Activated CD4-positive, alpha-beta T cell treated with anti-CD3 and anti-CD28 coated beads for 36 hours (primary cell): ENCODE results near the gene JMJD6. TPM values are rescaled to one million over a fixed set of nuclear protein-coding genes. Genes with fewer than 3 reads are reported as not detected.
"Not testable (repeated sequence)": the region's sequence is repeated elsewhere in the genome, so short reads cannot be mapped to it uniquely, and the experiment has no call there.

Experiments used
- ATAC-seq: fragments of 200-7000 bp; cut with Tn5 transposase; one replicate; pipeline ENCODE4 v1.10.0; 2021; ENCODE audit warnings: mild to moderate bottlenecking, moderate library complexity
- CTCF ChIA-PET: fragments of 350-600 bp; sonication (Branson Sonifier 250); formaldehyde crosslinking; loops from one replicate; lab custom pipeline; 2021; ENCODE audit warnings: antibody characterized with exemption; lab: Charles Lee
- POLR2A ChIA-PET: fragments of 350-600 bp; sonication (Branson Sonifier 250); formaldehyde crosslinking; loops from one replicate; lab custom pipeline; 2021; ENCODE audit warnings: antibody characterized with exemption, inconsistent platforms; lab: Charles Lee
- DNase-seq: peaks from one replicate; pipeline ENCODE4 v3.0.0-alpha.2; 2020
- H3K27ac Mint-ChIP-seq: one replicate; pipeline ENCODE4 v1.8.0; 2021; ENCODE audit warnings: mixed read lengths
- H3K27me3 Mint-ChIP-seq: one replicate; pipeline ENCODE4 v1.8.0; 2021; ENCODE audit warnings: mixed read lengths
- H3K36me3 Mint-ChIP-seq: one replicate; pipeline ENCODE4 v1.8.0; 2021; ENCODE audit warnings: low read depth, mixed read lengths
- H3K4me1 Mint-ChIP-seq: one replicate; pipeline ENCODE4 v1.8.0; 2021; ENCODE audit warnings: mixed read lengths
- H3K4me3 Mint-ChIP-seq: one replicate; pipeline ENCODE4 v1.8.0; 2021; ENCODE audit warnings: mild to moderate bottlenecking, moderate library complexity, mixed read lengths
- H3K9me3 Mint-ChIP-seq: one replicate; pipeline ENCODE4 v1.8.0; 2021; ENCODE audit warnings: low read depth, mixed read lengths
- intact Hi-C, 2 experiments: fragments of 100-400 bp; cut with DNase I in 1 of 2; cut with micrococcal nuclease in 1 of 2; formaldehyde crosslinking; loops; one replicate each; pipeline versions ENCODE4 v1.14.2 to v1.15.1; 2022 to 2024; cut with DNase I, micrococcal nuclease
- total RNA-seq, 2 experiments: library from RNA; stranded (reverse); gene quantifications; one replicate each; pipeline ENCODE4 v1.2.3, GENCODE V29; 2021

JMJD6 gene
- total RNA-seq, 2 experiments from 2014 or later: 51.3 to 65.5 TPM

DNA sequence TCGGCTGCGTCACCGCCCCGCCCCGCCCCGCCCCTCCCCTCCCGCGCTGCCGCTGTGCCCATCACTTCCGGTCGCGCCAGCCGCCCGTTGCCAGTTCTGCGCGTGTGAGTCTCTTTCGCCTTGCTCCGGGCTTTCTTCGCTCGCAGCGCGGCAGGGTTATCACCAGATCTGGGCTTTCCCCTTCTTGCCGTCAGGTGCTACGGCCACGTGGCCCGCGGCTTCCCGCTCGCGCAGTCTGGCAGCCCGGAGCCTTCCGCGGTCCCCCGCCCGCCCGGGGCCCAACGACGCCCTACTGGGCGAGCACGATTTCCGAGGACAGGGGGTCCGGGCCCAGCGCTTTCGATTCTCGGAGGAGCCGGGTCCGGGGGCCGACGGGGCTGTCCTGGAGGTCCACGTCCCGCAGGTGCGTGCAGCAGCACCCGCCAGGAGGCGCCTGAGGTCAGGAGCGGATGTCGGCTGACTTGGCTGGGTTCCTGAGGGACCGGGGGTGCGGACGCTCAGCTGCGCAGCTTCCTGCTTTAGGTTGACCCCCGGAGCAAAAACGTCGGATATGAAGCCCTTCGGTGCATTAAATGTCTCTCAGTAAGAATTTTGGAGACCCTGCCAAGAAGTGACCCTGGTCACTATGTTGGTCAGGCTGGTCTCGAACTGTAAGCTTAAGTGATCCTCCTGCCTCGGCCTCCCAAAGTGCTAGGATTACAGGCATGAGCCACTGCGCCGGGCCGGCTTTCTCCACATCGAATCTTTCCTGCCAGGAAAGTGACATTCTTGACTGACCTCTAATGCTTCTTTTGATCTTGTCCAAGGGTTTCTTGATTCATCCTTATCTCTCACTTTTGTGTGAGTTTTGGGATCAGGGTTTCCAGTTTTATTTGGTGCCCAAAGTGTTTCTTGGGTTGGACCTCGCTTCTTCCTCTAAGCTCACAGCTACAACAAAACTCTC is 641 bp upstream of the JMJD6 start, which contains the start of gene METTL23:
METTL23 (plus strand) TSS at position 64 of the 943 bp plus-strand sequence. CDS start 2,872 bp downstream, outside the sequence.
- ATAC-seq (peak; percentile 50), DNase-seq (peak; percentile 88)
- H3K36me3 Mint-ChIP-seq: peaks cover 74% of the 10 kb centered on the region
- peak within 1 kb of the TSS; percentile 98 for H3K27ac Mint-ChIP-seq
- H3K9me3 Mint-ChIP-seq: no peaks in the 10 kb centered on the region
- H3K27me3 Mint-ChIP-seq: no peaks in the 10 kb centered on the region
- CTCF ChIA-PET: interaction anchor here (0.7 to 3.0 kb wide), 8 partner anchors 10 to 863 kb away, joined by 3 to 22 read pairs (median 4); partner anchors contain the start of gene MXRA7
- peak within 1 kb of the TSS; percentile 97 for H3K4me3 Mint-ChIP-seq
- intact Hi-C loops: loop anchor here (1.0 to 5.0 kb wide), 15 partner anchors 10 to 1232 kb away; partner anchors contain the start of genes SRSF2 (in 2 of the 2), GALR2 (in 1 of the 2), SEC14L1 (in 1 of the 2) and SRP68 (in 1 of the 2)
- H3K4me1 Mint-ChIP-seq: peaks cover 52% of the 10 kb centered on the region
- POLR2A ChIA-PET: interaction anchor here (0.6 to 3.6 kb wide), 8 partner anchors 10 to 1245 kb away, joined by 3 to 44 read pairs (median 4); partner anchors contain the start of genes MFSD11 and SRSF2

DNA sequence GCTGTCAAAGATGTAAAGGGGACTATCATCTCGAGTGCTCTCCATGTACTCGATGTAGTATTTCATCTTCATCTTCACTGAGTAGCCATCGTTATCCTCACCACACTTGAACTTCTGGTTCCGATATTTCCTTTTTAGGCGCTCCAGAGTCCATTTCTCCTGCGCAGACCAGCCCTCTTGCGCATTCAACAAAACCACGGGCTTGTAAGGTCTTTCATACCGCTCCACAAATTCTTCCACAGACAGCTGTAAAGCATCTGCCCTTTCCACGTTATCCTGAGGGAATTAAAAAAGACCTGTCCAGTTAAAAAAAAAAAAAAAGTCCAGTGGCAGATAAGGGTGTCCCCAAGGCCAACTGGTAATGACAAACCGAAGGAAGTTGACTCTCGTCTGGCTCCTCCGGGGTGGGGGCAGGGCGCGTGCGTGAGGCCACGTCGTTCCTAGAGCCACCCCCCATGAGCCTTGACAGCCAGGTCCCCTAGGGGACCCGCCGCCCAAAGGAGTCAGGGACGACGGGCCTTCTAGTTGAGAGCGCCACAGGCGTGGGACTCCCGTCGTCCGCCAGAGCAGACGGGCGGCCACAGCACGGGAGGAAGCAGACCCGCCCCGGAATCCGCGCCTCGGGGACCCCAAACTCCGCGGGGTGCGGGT is 701 bp downstream of the JMJD6 start:
- no peaks in the 10 kb centered on the region for H3K9me3 Mint-ChIP-seq
- intact Hi-C loops: loop anchor here (1.0 to 5.0 kb wide), 14 partner anchors 9 to 1233 kb away; partner anchors contain the start of genes SRSF2 (in 2 of the 2), GALR2 (in 1 of the 2), SEC14L1 (in 1 of the 2) and SRP68 (in 1 of the 2)
- peak overlapping the region; percentile 93 for H3K27ac Mint-ChIP-seq
- no peaks in the 10 kb centered on the region for H3K27me3 Mint-ChIP-seq
- H3K4me1 Mint-ChIP-seq: peaks cover 54% of the 10 kb centered on the region
- peaks cover 78% of the 10 kb centered on the region for H3K36me3 Mint-ChIP-seq
- ChIA-PET CTCF (interaction anchor here (1.1 to 3.3 kb wide), 3 partner anchors 9 to 14 kb away, joined by 3 to 18 read pairs (median 7); no protein-coding TSS in a partner anchor), POLR2A (interaction anchor here (0.5 to 3.6 kb wide), 7 partner anchors 9 to 1826 kb away, joined by 3 to 44 read pairs (median 4); partner anchors contain the start of genes MFSD11 and SRSF2)
- ATAC-seq: peak; percentile 36
- DNase-seq: peak; percentile 88
- peak overlapping the region; percentile 97 for H3K4me3 Mint-ChIP-seq

GRCh38 chr17:76723812-76724211 is 2.6 kb downstream of the JMJD6 start:
- no peaks in the 10 kb centered on the region for H3K27me3 Mint-ChIP-seq

GRCh38 chr17:76722977-76723376 is 3.4 kb downstream of the JMJD6 start:
- DNase-seq, POLR2A ChIA-PET, H3K4me3 Mint-ChIP-seq, H3K27me3 Mint-ChIP-seq, ATAC-seq, intact Hi-C loops, H3K9me3 Mint-ChIP-seq: not testable (repeated sequence)
- CTCF ChIA-PET: interaction anchor here (0.6 to 3.3 kb wide), 3 partner anchors 9 to 51 kb away, joined by 3 to 18 read pairs (median 4); no protein-coding TSS in a partner anchor
- Mint-ChIP-seq H3K4me1 (peaks cover 33% of the 10 kb centered on the region), H3K27ac (peak overlapping the region; percentile 37), H3K36me3 (peaks cover 85% of the 10 kb centered on the region)

More at GRCh38 chr17:76723812-76724211, 2.6 kb downstream of the JMJD6 start:
- Mint-ChIP-seq H3K4me3 (peak overlapping the region; percentile 40), H3K36me3 (peaks cover 79% of the 10 kb centered on the region), H3K9me3 (no peaks in the 10 kb centered on the region), H3K4me1 (peaks cover 40% of the 10 kb centered on the region), H3K27ac (no peak overlapping the region)
- ChIA-PET CTCF (interaction anchor here (1.2 to 3.3 kb wide), 2 partner anchors 10 to 42 kb away, joined by 4 to 18 read pairs; no protein-coding TSS in a partner anchor), POLR2A (no interaction called here)
- intact Hi-C loops: no loop called here
- DNase-seq: no peak
- no peak for ATAC-seq

GRCh38 chr17:76722279-76722678 is 4.1 kb downstream of the JMJD6 start:
- DNase-seq (no peak), ATAC-seq (no peak)
- H3K36me3 Mint-ChIP-seq: peaks cover 81% of the 10 kb centered on the region
- ChIA-PET CTCF (interaction anchor here (1.2 kb wide), 1 partner anchor 9 kb away, joined by 3 read pairs; no protein-coding TSS in a partner anchor), POLR2A (no interaction called here)
- H3K9me3 Mint-ChIP-seq: no peaks in the 10 kb centered on the region
- peaks cover 33% of the 10 kb centered on the region for H3K4me1 Mint-ChIP-seq
- intact Hi-C loops: no loop called here
- H3K27ac Mint-ChIP-seq: no peak overlapping the region
- no peaks in the 10 kb centered on the region for H3K27me3 Mint-ChIP-seq
- no peak overlapping the region for H3K4me3 Mint-ChIP-seq

DNA sequence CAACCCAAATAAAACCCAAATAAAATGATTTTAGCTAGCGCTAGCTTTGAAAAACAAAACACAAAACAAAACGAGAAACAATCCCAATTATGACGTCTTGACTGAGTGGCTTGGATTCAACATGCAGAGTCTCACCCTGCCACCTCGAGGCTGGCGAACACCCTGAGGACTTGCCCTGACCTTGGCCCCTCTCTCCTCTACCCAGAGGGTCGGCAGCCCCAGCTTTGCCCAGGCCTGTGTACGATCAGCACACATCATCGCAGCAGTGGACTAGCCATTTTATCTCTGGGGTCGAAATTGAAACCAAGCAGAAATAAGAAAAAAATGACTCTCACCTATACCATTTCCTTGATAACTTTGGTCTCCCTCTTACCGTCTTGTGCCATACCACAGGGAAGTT is 4.9 kb downstream of the JMJD6 start:
- peaks cover 35% of the 10 kb centered on the region for H3K4me1 Mint-ChIP-seq
- peak overlapping the region; percentile 70 for H3K27ac Mint-ChIP-seq
- ChIA-PET POLR2A (interaction anchor here (1.1 kb wide), 1 partner anchor 14 kb away, joined by 4 read pairs; no protein-coding TSS in a partner anchor), CTCF (interaction anchor here (0.7 to 1.2 kb wide), 2 partner anchors 8 to 38 kb away, joined by 3 read pairs; no protein-coding TSS in a partner anchor)
- intact Hi-C loops: no loop called here
- H3K36me3 Mint-ChIP-seq: peaks cover 86% of the 10 kb centered on the region
- ATAC-seq: no peak
- H3K27me3 Mint-ChIP-seq: no peaks in the 10 kb centered on the region
- H3K9me3 Mint-ChIP-seq: no peaks in the 10 kb centered on the region
- DNase-seq: no peak
- no peak overlapping the region for H3K4me3 Mint-ChIP-seq

- H3K4me1 Mint-ChIP-seq: peaks cover 40% of the 10 kb centered on the region
- ChIA-PET CTCF (interaction anchor here (0.7 kb wide), 1 partner anchor 38 kb away, joined by 3 read pairs; no protein-coding TSS in a partner anchor), POLR2A (interaction anchor here (1.1 kb wide), 1 partner anchor 14 kb away, joined by 4 read pairs; no protein-coding TSS in a partner anchor)
- H3K4me3 Mint-ChIP-seq: no peak overlapping the region
- peaks cover 89% of the 10 kb centered on the region for H3K36me3 Mint-ChIP-seq
- ATAC-seq: no peak
- H3K27ac Mint-ChIP-seq: no peak overlapping the region
- intact Hi-C loops: no loop called here
- no peaks in the 10 kb centered on the region for H3K9me3 Mint-ChIP-seq
- H3K27me3 Mint-ChIP-seq: no peaks in the 10 kb centered on the region
- DNase-seq: no peak
These were observed 5.5 kb downstream of the JMJD6 start for GRCh38 chr17:76720941-76721340.

- Mint-ChIP-seq H3K27ac (no peak overlapping the region), H3K9me3 (no peaks in the 10 kb centered on the region), H3K4me3 (no peak overlapping the region), H3K27me3 (no peaks in the 10 kb centered on the region), H3K36me3 (peaks cover 85% of the 10 kb centered on the region), H3K4me1 (peaks cover 42% of the 10 kb centered on the region)
- ChIA-PET CTCF (no interaction called here), POLR2A (no interaction called here)
- DNase-seq (no peak), ATAC-seq (no peak)
- intact Hi-C loops: no loop called here
These were observed 6.2 kb downstream of the JMJD6 start for GRCh38 chr17:76720211-76720610.

- POLR2A ChIA-PET: no interaction called here
- Mint-ChIP-seq H3K27me3 (no peaks in the 10 kb centered on the region), H3K9me3 (no peaks in the 10 kb centered on the region), H3K36me3 (peaks cover 77% of the 10 kb centered on the region), H3K4me3 (no peak overlapping the region), H3K27ac (no peak overlapping the region), H3K4me1 (peaks cover 48% of the 10 kb centered on the region)
- intact Hi-C loops: loop anchor here in 1 of 2 experiments (10.0 kb wide), 1 partner anchor 194 kb away; no protein-coding TSS in a partner anchor
- ATAC-seq (no peak), DNase-seq (no peak)
- CTCF ChIA-PET: interaction anchor here (1.0 kb wide), 1 partner anchor 10 kb away, joined by 4 read pairs; no protein-coding TSS in a partner anchor
These were observed 7.9 kb downstream of the JMJD6 start for GRCh38 chr17:76718516-76718915.

- H3K9me3 Mint-ChIP-seq: no peaks in the 10 kb centered on the region
- H3K27ac Mint-ChIP-seq: peak overlapping the region; percentile 81
- ATAC-seq (no peak), DNase-seq (no peak)
- no peaks in the 10 kb centered on the region for H3K27me3 Mint-ChIP-seq
- intact Hi-C loops: loop anchor here (1.0 to 10.0 kb wide), 3 partner anchors 9 to 192 kb away; partner anchors contain the start of genes JMJD6 (in 2 of the 2) and METTL23 (in 2 of the 2)
- ChIA-PET POLR2A (interaction anchor here (0.6 to 1.3 kb wide), 3 partner anchors 9 to 193 kb away, joined by 3 to 6 read pairs (median 3); partner anchors contain the start of genes JMJD6 and METTL23), CTCF (interaction anchor here (0.9 to 1.8 kb wide), 7 partner anchors 10 to 194 kb away, joined by 3 to 7 read pairs (median 4); partner anchors contain the start of genes JMJD6 and METTL23)
- H3K36me3 Mint-ChIP-seq: peaks cover 64% of the 10 kb centered on the region
- peaks cover 42% of the 10 kb centered on the region for H3K4me1 Mint-ChIP-seq
- no peak overlapping the region for H3K4me3 Mint-ChIP-seq
These were observed 9.6 kb downstream of the JMJD6 start for GRCh38 chr17:76716839-76717215.
